Kidney (tissue), 14 donors: Measurements from ENCODE around the gene CYTH1. TPM values are rescaled to one million over a fixed set of nuclear protein-coding genes. Genes with fewer than 3 reads are reported as not detected.

Experiments
- DNase-seq, 5 donors: peaks; one replicate each; pipeline ENCODE4 v3.0.0-alpha.2; 2013 to 2020
- FAIRE-seq: peaks from 2 replicates; lab custom pipeline; 2012; peaks lifted over from hg19 to GRCh38; lab: Jason Lieb, UNC
- H3K27ac ChIP-seq, 2 donors: one replicate each; pipeline ENCODE4 v1.7.0; 2013; ENCODE audit warnings: low read depth in 2 of 2, low read length in 2 of 2, inconsistent platforms in 1 of 2
- H3K27me3 ChIP-seq: one replicate; pipeline ENCODE4 v1.7.1; 2013; ENCODE audit warnings: low read length, inconsistent platforms; ENCODE audit not compliant: control insufficient read depth, insufficient read depth
- H3K36me3 ChIP-seq, 3 donors: one replicate each; pipeline versions ENCODE4 v1.7.0 to v1.7.1; 2013; ENCODE audit warnings: low read length in 3 of 3, control low read depth in 1 of 3, inconsistent platforms in 1 of 3; ENCODE audit not compliant: insufficient read depth in 3 of 3, control insufficient read depth in 2 of 3
- H3K4me1 ChIP-seq, 3 donors: one replicate each; pipeline versions ENCODE4 v1.7.0 to v1.7.1; 2013; ENCODE audit warnings: low read length in 3 of 3, inconsistent platforms in 1 of 3, low read depth in 1 of 3; ENCODE audit not compliant: control insufficient read depth in 2 of 3, insufficient read depth in 2 of 3
- H3K4me3 ChIP-seq, 3 donors: one replicate each; pipeline versions ENCODE4 v1.7.0 to v1.8.1; 2013; ENCODE audit warnings: low read length in 3 of 3, control low read depth in 1 of 3, inconsistent platforms in 1 of 3
- H3K9ac ChIP-seq, 3 donors: one replicate each; pipeline versions ENCODE4 v1.7.0 to v1.7.1; 2013; ENCODE audit warnings: low read length in 3 of 3, control low read depth in 1 of 3, inconsistent platforms in 1 of 3
- H3K9me3 ChIP-seq, 3 donors: one replicate each; pipeline versions ENCODE4 v1.7.0 to v1.7.1; 2013; ENCODE audit warnings: low read length in 3 of 3, control low read depth in 1 of 3, inconsistent platforms in 1 of 3; ENCODE audit not compliant: control insufficient read depth in 2 of 3, insufficient read depth in 1 of 3
- CTCF ChIP-seq: IDR thresholded peaks from 3 replicates; pipeline ENCODE4 v1.5.1; 2012; ENCODE audit warnings: mild to moderate bottlenecking, moderate library complexity, borderline replicate concordance; ENCODE audit not compliant: insufficient read depth; ENCODE audit errors: extremely low read depth
- intact Hi-C: fragments of 100-400 bp; cut with DNase I; formaldehyde crosslinking; loops from one replicate; pipeline ENCODE4 v1.11.1; 2022
- polyA plus RNA-seq: library from polyadenylated mRNA; stranded (reverse); fragments of 350-450 nt; fragmentation: Illumina TruSeq; extraction: RNeasy Lipid Tissue Mini Kit (QIAGEN cat#74804); gene quantifications from one replicate; pipeline ENCODE4 v1.2.3, GENCODE V29; 2014; ENCODE audit warnings: low read depth, low replicate concordance; ENCODE audit not compliant: insufficient read depth
- total RNA-seq: library from RNA; stranded (reverse); fragmentation: NEBNext Ultra II Directional; extraction: Animal tissue kit (Norgen Biotek cat#: 25700); gene quantifications from one replicate; pipeline ENCODE4 v1.2.1, GENCODE V29; 2021
- donor health status: control.
- donor health status: control.
- donor health status: control.
- donor health status: control.
- donor health status: control.
- donor health status: DM: yes; HTN: yes; CAD: no.
- donor health status: Normal renal cell carcinoma (clear cell type).

The CYTH1 gene
- total and polyA plus RNA-seq, 2 donors from 2014 or later, result 25.3 to 59.7 TPM

- H3K9ac ChIP-seq, result no peak overlapping the region
- intact Hi-C loops, result no loop called here
- H3K27ac ChIP-seq, result no peak overlapping the region
- no peak overlapping the region for H3K4me3 ChIP-seq
- H3K4me1 ChIP-seq, result no peaks in the 10 kb centered on the region
- no peaks in the 10 kb centered on the region for H3K36me3 ChIP-seq
- DNase-seq (no peak), FAIRE-seq (no peak)
- peaks cover 0 to 2% (median 0%) of the 10 kb centered on the region in 3 donors for H3K9me3 ChIP-seq
- H3K27me3 ChIP-seq, result no peaks in the 10 kb centered on the region
- no peak for TF ChIP-seq CTCF
Observed at GRCh38 chr17:78654325-78654724, 127.7 kb downstream of the CYTH1 start.

- H3K9ac ChIP-seq, result no peak overlapping the region
- no peaks in the 10 kb centered on the region for H3K4me1 ChIP-seq
- no peaks in the 10 kb centered on the region for H3K36me3 ChIP-seq
- H3K27me3 ChIP-seq, result no peaks in the 10 kb centered on the region
- TF ChIP-seq CTCF, result no peak
- FAIRE-seq, result no peak
- no peak for DNase-seq
- H3K9me3 ChIP-seq, result peaks cover 0 to 2% (median 0%) of the 10 kb centered on the region in 3 donors
- no peak overlapping the region for H3K4me3 ChIP-seq
- H3K27ac ChIP-seq, result no peak overlapping the region
- intact Hi-C loops, result no loop called here
Observed at GRCh38 chr17:78653382-78653781, 128.7 kb downstream of the CYTH1 start.

- intact Hi-C loops, result no loop called here
- Histone ChIP-seq H3K4me1 (no peaks in the 10 kb centered on the region), H3K9ac (no peak overlapping the region), H3K27ac (no peak overlapping the region), H3K9me3 (peaks cover 0 to 2% (median 0%) of the 10 kb centered on the region in 3 donors), H3K4me3 (no peak overlapping the region), H3K27me3 (no peaks in the 10 kb centered on the region), H3K36me3 (no peaks in the 10 kb centered on the region)
- FAIRE-seq (no peak), DNase-seq (no peak)
- TF ChIP-seq CTCF, result no peak
Observed at GRCh38 chr17:78652913-78653312, 129.2 kb downstream of the CYTH1 start.

GRCh38 chr17:78652024-78652423 is 130.0 kb downstream of the CYTH1 start:
- Histone ChIP-seq H3K4me1 (no peaks in the 10 kb centered on the region), H3K4me3 (no peak overlapping the region), H3K27ac (no peak overlapping the region), H3K9ac (no peak overlapping the region), H3K27me3 (no peaks in the 10 kb centered on the region), H3K9me3 (peaks cover 0 to 2% (median 0%) of the 10 kb centered on the region in 3 donors), H3K36me3 (no peaks in the 10 kb centered on the region)
- no peak for TF ChIP-seq CTCF
- DNase-seq, result no peak
- no peak for FAIRE-seq
- intact Hi-C loops, result no loop called here
